Stimulated activated CD8-positive, alpha-beta memory T cell treated with anti-CD3 and anti-CD28 coated beads, Interleukin-12 subunit alpha, Interleukin-12 subunit beta, amount 100 ng/mL, for 24 hours (primary cell): ENCODE measurements around the gene ST8SIA6.
"Not testable (repeated sequence)": the region's sequence is repeated elsewhere in the genome, so short reads cannot be mapped to it uniquely, and the experiment has no call there.

Experiments used
- DNase-seq: peaks from one replicate; pipeline ENCODE4 v3.0.0-alpha.2; 2020; ENCODE audit errors: extremely low read depth

The ST8SIA6 gene

GRCh38 chr10:17454161-17455014 lies at the start of gene ST8SIA6:
Gene ST8SIA6 (minus strand): TSS chr10:17454595. CDS start chr10:17454255, 340 bp downstream.
- no peak for DNase-seq

- no peak for DNase-seq
Observed at GRCh38 chr10:17503795-17504194, 49.4 kb upstream of the ST8SIA6 start.

GRCh38 chr10:17502814-17503213 lies 48.4 kb upstream of the ST8SIA6 start:
- no peak for DNase-seq

- DNase-seq, result not testable (repeated sequence)
Observed at GRCh38 chr10:17499014-17499413, 44.6 kb upstream of the ST8SIA6 start.

GRCh38 chr10:17497446-17498030 lies 43.1 kb upstream of the ST8SIA6 start:
- DNase-seq, result no peak

- DNase-seq, result no peak
Observed at GRCh38 chr10:17494626-17495260, 40.3 kb upstream of the ST8SIA6 start.

- DNase-seq, result no peak
Observed at GRCh38 chr10:17488848-17489247, 34.5 kb upstream of the ST8SIA6 start.

GRCh38 chr10:17483079-17483478 lies 28.7 kb upstream of the ST8SIA6 start:
- no peak for DNase-seq

- no peak for DNase-seq
Observed at GRCh38 chr10:17479822-17480221, 25.4 kb upstream of the ST8SIA6 start.

GRCh38 chr10:17479015-17479615 lies 24.7 kb upstream of the ST8SIA6 start:
- no peak for DNase-seq

- DNase-seq, result no peak
Observed at GRCh38 chr10:17476073-17476472, 21.7 kb upstream of the ST8SIA6 start.

GRCh38 chr10:17475661-17476060 lies 21.3 kb upstream of the ST8SIA6 start:
- no peak for DNase-seq

GRCh38 chr10:17474595-17475323 lies 20.4 kb upstream of the ST8SIA6 start:
- no peak for DNase-seq

- no peak for DNase-seq
Observed at GRCh38 chr10:17473228-17473950, 19.0 kb upstream of the ST8SIA6 start.

GRCh38 chr10:17472481-17473227 lies 18.3 kb upstream of the ST8SIA6 start:
- no peak for DNase-seq

- DNase-seq, result no peak
Observed at GRCh38 chr10:17470246-17470645, 15.9 kb upstream of the ST8SIA6 start.

- DNase-seq, result no peak
Observed at GRCh38 chr10:17465328-17466125, 11.1 kb upstream of the ST8SIA6 start.

GRCh38 chr10:17464545-17464944 lies 10.2 kb upstream of the ST8SIA6 start:
- DNase-seq, result no peak

GRCh38 chr10:17460756-17461155 lies 6.4 kb upstream of the ST8SIA6 start:
- DNase-seq, result no peak
